Measurements from ENCODE around the gene PRKCSH. TPM values are rescaled to one million over a fixed set of nuclear protein-coding genes. Genes with fewer than 3 reads are reported as not detected.

The PRKCSH gene
- total RNA-seq, 1 experiment from 2014 or later = 431 TPM

DNA sequence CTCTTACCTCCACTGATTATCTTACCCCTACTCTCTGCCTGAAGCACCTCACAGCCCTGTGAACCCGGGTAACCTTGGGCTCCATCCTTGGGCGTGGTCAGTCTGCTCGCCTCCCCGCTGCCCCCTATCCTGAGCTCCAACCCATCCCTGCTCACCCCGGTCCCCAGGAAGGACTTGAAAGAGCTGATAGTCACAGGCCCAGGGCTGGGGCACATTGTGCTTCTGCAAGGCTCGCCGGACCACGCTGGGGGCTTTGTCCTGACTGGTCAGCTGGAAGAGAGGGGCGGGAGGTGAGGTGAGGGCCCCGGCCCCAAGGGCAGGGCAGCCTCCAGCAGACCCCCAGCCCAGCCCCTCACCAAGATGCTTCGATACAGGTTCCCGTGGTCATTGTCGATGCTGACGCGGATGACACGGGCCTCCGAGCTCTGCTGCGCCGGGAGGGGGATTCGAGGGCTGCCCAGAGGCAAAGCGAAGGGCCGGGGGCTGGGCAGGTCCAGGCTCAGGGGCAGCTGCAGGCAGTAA lies 38.3 kb upstream of the PRKCSH start:
- H3K9me3 Mint-ChIP-seq = no peaks in the 10 kb centered on the region
- Histone ChIP-seq H3K18ac (ENCODE audit: insufficient read length, low read depth, low read length) (no peak overlapping the region), H3K23ac (ENCODE audit: insufficient read length, low read depth, low read length) (no peak overlapping the region), H2AFZ (ENCODE audit: low read length) (no peak overlapping the region), H2AK5ac (ENCODE audit: insufficient read length, low read length) (no peak overlapping the region), H2BK12ac (ENCODE audit: insufficient read length, low read depth, low read length) (no peak overlapping the region), H3K14ac (ENCODE audit: insufficient read depth, low read length) (no peak overlapping the region), H2BK5ac (ENCODE audit: insufficient read length, low read length) (no peak overlapping the region), H3K27me3 (ENCODE audit: insufficient read depth, low read length) (no peaks in the 10 kb centered on the region), H4K5ac (ENCODE audit: insufficient read length, low read depth, low read length) (no peak overlapping the region), H3K9me3 (ENCODE audit: control insufficient read depth, low read depth, low read length) (no peaks in the 10 kb centered on the region), H3K4me1 (ENCODE audit: insufficient read depth, low read length) (peaks cover 2% of the 10 kb centered on the region; the same call in 1 of the 2 replicates), H2BK20ac (ENCODE audit: low read depth, low read length, poor library complexity, severe bottlenecking) (no peak overlapping the region), H3K4me2 (ENCODE audit: insufficient read depth, insufficient read length, low read length) (no peak overlapping the region), H3T11ph (ENCODE audit: low read length) (no peak overlapping the region), H3K79me2 (ENCODE audit: insufficient read depth, low read length) (no peaks in the 10 kb centered on the region), H4K91ac (ENCODE audit: insufficient read length, low read depth, low read length) (no peak overlapping the region), H3K27ac (ENCODE audit: insufficient read length, low read depth, low read length) (no peak overlapping the region), H2BK15ac (ENCODE audit: low read depth, low read length) (no peak overlapping the region), H3K56ac (ENCODE audit: insufficient read length, low read depth, low read length) (no peak overlapping the region), H4K8ac (replicated peaks; ENCODE audit: insufficient read length, low read depth, low read length) (no peak overlapping the region), H4K20me1 (ENCODE audit: control insufficient read depth, insufficient read depth, insufficient read length) (no peaks in the 10 kb centered on the region), H3K79me1 (ENCODE audit: insufficient read depth, low read depth, low read length, poor library complexity, severe bottlenecking) (no peaks in the 10 kb centered on the region), H3K4ac (ENCODE audit: low read depth, low read length) (no peak overlapping the region), H3K9ac (ENCODE audit: extremely low read depth, insufficient read length, low read length) (no peak overlapping the region), H2BK120ac (ENCODE audit: low read depth, low read length, poor library complexity, severe bottlenecking) (no peak overlapping the region), H3K23me2 (ENCODE audit: insufficient read length, low read depth, low read length, poor library complexity, severe bottlenecking) (peaks cover 2% of the 10 kb centered on the region)
- TF ChIP-seq, protein P1, sequence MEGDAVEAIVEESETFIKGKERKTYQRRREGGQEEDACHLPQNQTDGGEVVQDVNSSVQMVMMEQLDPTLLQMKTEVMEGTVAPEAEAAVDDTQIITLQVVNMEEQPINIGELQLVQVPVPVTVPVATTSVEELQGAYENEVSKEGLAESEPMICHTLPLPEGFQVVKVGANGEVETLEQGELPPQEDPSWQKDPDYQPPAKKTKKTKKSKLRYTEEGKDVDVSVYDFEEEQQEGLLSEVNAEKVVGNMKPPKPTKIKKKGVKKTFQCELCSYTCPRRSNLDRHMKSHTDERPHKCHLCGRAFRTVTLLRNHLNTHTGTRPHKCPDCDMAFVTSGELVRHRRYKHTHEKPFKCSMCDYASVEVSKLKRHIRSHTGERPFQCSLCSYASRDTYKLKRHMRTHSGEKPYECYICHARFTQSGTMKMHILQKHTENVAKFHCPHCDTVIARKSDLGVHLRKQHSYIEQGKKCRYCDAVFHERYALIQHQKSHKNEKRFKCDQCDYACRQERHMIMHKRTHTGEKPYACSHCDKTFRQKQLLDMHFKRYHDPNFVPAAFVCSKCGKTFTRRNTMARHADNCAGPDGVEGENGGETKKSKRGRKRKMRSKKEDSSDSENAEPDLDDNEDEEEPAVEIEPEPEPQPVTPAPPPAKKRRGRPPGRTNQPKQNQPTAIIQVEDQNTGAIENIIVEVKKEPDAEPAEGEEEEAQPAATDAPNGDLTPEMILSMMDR (conservative IDR thresholded peaks at IDR 0.05) = no peak
- WGBS (ENCODE audit: extremely low coverage, insufficient read length, low lambda C conversion rate) = no CpG with 5 or more reads among the region's 22 CpGs
- H3K27ac Mint-ChIP-seq = no peak overlapping the region
- no peaks in the 10 kb centered on the region; the same call in 1 of the 2 replicates for H3K27me3 Mint-ChIP-seq (ENCODE audit: low read depth)
- DNase-seq = no peak
- peaks cover 13 to 58% (median 51%) of the 10 kb centered on the region in 3 experiments; a peak in 6 of 7 replicates for H3K36me3 Mint-ChIP-seq (ENCODE audit: insufficient read depth in 1 of 3, low read depth in 3 of 3)
- H3K4me1 Mint-ChIP-seq = peaks cover 4 to 6% of the 10 kb centered on the region in 2 experiments
- no peak overlapping the region for H3K4me3 Mint-ChIP-seq

All from H9 (cell line).